ENCODE data around the gene ANKRD23.
A peak's percentile ranks its signal among the peaks of the same experiment; 100 is the strongest.
"Not testable (repeated sequence)": the region's sequence is repeated elsewhere in the genome, so short reads cannot be mapped to it uniquely, and the experiment has no call there.

The ANKRD23 gene

GRCh38 chr2:96813656-96814055 lies 30.2 kb downstream of the ANKRD23 start:
- no peak for DNase-seq

GRCh38 chr2:96811917-96812316 lies 31.9 kb downstream of the ANKRD23 start:
- no peak for DNase-seq

DNA sequence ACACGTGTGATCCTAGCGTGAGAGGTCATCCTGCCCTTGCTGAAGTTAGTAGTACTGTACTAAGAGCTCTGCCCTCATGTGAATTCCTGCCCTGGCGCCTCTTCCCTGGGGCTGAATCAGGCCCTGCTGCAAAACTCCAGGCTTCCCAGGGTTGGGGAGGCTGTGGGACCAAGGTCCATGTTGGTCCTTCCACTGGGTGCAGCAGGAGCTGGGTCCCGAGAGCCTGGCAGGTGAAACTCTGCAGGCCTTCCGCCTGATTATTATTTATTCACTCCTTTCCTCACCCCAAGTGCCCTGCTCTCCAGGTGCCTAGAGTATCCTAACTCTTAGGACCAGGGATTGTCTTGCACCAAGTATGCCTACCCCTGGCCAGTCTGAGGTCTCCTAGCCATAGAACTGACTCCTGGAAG lies 33.0 kb downstream of the ANKRD23 start:
- DNase-seq: no peak

DNA sequence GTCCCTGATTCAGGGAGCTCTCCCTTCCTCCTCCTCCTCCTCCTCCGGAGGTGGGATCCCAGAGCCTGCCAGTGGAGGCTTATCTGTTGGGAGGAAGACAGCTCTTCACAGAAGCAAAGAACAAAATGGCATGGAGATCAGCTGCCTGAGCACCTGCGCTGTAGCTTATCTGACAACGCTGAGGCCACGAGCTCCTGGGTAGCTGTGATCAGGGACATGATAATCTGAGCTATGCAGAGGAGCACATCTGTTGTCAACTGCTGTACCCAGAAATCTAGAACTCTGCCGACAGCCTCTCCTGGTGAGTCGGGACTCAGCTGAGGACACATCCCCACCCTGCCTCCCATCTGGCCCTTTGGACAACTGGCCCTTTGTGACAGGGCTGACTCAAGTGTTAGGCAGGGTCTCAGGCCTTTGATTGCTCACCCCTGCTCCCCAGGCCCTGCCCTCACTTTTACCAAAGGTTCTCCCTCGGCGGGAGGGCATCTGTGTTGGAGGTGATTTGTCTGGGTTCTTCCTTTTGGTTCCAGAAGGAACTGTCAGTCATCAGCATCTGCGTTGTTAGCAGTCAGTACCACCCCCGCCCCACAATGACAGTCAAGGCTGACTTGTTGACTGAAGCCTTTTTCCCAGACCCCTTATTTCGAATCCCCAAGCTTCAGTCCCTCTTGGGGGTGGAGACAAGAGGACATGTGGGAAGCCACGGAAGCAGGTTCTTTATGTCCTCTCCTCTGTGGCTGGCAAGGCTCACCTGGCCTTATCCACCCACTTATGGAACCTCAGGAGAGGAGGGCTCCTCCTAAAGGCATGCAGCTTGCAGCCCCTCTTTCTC lies 33.7 kb downstream of the ANKRD23 start:
- DNase-seq: no peak

- DNase-seq: no peak
Observed at GRCh38 chr2:96809216-96809882, 34.5 kb downstream of the ANKRD23 start.

DNA sequence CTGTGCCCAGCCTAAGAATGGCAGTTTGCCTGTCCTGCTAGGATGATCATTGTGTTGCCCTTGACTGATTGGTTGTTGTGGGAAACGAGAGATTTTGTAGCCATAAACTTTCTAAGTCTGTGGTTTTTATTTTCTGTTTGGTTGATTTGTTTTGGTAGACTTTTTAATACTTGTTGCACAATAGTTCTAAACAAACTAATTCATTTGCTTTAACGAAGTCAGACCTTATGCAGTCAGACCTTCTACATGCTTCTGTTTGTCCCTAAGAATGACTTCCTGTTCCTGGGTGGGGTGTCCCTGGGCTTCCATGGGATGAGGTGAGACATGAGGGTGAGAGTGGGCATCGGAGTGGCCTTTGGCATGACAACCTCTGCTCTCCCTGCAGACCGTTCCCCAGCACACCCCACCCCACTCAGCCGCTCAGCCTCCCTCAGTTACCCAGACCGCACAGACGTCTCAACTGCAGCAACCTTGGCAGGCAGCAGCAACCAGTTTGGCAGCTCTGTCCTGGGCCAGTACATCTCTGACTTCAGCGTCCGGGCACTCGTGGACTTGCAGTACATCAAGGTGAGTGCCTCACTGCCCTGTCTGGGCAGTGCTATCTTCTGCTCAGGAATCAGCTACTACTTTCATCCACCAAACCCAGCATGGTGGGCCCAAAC lies 35.5 kb downstream of the ANKRD23 start:
- DNase-seq: no peak

DNA sequence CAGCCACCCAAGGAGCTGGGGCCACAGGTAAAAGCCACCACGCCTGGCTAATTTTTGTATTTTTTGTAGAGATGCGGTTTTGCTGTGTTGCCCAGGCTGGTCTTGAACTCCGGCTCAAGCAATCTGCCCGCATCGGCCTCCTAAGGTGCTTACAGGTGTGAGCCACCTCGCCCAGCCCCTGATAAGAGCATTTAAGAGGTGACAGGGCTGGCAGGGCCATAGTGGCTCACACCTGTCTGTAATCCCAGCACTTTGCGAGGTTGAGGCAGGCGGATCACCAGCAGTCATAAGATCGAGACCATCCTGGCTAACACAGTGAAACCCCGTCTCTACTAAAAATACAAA lies 36.7 kb downstream of the ANKRD23 start:
- no peak for DNase-seq

- peak; percentile 42 for DNase-seq
Observed at GRCh38 chr2:96806468-96807126, 37.2 kb downstream of the ANKRD23 start.

DNA sequence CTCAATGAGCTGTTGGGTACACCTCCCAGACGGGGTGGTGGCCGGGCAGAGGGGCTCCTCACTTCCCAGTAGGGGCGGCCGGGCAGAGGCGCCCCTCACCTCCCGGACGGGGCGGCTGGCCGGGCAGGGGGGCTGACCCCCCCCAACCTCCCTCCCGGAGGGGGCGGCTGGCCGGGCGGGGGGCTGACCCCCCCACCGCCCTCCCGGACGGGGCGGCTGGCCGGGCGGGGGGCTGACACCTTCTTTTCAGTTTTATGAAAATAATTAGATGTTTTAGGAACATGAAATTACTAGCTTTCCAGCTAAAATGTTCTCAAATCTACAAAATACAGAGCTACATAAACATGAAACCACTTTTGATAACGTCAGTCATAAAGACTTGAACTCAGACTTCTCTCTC lies 37.9 kb downstream of the ANKRD23 start:
- not testable (repeated sequence) for DNase-seq

GRCh38 chr2:96804986-96805385 lies 38.8 kb downstream of the ANKRD23 start:
- no peak for DNase-seq

DNA sequence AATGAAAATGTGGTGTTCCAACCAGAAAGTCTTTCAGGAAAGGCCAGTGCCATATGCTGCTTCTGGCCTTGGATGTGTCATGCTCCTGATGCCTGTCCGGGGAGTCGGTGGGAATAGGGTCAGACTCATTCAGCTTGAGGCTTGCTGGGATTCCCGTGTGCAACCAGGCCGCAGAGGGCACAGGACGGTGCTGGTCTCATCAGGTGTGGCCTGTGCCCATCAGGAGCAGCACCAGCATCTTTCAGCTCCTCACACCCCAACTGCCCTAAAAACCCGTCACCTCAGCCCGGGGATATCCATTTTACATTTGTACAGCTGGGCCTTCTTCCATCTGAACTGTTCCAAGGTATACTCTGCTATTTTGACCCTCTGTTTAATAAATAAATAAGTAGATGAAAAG lies 41.1 kb downstream of the ANKRD23 start:
- no peak for DNase-seq

DNA sequence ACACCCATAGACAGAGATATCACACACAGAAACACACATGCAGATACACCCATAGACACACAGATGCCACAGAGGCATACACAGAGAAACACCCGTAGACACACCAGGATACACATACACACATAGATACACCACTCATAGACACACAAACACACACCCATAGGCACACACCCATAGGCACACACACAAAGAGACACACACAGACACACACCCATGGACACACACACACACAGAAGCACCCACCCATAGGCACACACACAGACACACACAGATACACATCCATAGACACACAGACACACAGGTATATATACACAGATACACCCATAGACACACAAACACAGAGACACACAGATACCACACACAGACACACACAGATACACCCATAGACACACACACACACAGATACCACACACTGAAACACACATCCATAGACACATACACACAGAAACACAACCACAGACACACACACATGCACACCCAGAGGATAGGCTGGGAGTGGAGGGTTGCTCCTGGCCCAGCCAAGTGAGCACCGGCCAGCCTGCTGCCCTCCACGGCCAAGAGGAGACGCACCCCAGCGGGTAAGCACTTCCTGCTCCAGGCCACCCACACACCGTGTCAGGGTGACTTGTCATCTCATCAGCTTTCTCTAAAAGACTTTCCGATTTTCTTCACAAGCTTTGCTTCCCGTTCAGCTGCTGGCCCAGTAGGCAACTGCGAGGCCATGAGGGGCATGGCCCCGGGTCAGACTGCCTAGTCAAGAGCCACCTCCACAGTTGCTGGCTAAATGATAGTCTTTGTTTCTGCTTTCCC lies 41.8 kb downstream of the ANKRD23 start:
- peak; percentile 24 for DNase-seq

DNA sequence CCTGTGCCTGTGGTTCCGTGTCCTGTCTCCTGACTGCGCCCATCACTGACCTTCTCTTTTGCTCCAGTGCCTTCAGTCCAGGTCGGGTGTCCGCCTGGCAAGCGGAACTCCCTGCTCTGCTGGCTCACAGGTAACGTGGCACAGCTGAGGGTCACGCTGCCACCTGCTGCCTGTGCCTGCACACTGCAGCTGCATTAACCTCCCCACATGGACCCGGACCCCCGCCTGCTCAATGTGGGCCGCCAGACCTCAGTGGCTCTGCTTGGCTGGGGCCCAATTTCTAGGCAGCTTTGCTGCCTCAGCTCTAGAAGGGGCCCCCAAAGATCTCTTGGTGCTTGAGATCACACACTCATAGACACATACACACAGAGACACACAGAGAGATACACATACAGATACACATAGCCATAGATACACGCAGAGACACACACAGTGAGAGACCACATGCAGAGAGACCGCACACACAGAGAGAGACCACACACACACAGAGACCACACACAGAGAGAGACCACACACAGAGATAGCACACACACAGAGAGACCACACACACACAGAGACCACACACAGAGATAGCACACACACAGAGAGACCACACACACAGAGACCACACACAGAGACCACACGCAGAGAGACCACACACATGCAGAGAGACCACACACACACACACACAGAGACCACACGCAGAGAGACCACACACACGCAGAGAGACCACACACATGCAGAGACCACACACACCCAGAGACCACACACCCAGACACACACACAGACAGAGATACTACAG lies 42.6 kb downstream of the ANKRD23 start:
- peak; percentile 64 for DNase-seq

GRCh38 chr2:96800061-96801004 lies 43.5 kb downstream of the ANKRD23 start:
- DNase-seq: no peak

DNA sequence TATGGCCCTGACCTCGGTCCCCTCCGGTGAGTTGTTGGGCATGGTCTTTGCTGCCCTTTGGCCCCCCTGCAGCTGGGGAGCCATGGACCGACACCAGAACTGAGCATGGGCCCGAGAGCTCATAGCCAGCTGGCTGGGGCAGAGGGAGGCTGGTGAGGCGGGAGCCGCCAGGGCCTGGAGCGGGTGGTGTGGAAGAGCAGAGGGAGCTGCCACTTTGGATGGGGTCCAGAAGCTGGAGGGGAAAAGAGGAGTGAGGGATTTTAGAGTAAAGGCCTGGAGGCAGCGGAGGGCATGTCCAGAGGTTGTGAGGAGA lies 44.2 kb downstream of the ANKRD23 start:
- DNase-seq: no peak

DNA sequence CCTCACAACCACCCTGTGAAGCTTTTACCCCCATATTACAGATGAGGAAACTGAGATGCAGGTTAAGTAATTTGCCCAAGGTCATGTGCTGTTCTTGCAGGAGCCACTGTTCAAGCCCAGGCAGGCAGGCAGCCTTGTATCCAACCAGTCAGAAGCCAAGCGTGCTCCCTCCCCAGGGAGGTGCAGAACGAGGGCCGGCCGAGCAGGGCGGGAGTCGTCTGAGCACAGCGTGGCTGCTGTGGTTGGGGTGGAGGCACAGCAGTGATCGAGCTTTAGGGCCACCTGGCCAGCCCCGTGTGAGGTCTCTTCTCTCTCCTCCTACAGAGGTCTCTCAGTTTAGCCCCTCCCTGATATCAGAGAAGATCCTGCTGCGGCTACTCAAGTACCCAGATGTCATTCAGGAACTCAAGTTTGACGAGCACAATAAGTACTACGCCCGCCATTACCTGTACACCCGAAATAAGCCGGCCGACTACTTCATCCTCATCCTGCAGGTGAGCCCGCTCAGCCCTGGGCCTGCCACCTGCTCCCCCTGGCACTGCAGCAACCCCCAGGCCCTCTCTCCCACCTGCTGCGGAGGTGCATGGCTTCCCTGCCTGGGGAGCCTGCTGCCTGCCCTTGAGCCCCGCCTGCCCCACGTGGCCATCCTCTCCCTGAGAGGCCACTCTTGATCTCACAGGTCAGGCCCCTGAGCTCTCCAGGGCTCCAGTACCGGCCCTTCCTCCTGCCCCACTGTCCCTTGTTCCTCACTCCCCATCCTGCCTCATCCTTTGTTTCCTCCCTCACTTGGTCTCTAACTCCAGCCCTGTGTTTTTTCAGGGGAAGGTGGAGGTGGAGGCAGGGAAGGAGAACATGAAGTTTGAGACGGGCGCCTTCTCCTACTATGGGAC lies 44.8 kb downstream of the ANKRD23 start:
- no peak for DNase-seq

DNA sequence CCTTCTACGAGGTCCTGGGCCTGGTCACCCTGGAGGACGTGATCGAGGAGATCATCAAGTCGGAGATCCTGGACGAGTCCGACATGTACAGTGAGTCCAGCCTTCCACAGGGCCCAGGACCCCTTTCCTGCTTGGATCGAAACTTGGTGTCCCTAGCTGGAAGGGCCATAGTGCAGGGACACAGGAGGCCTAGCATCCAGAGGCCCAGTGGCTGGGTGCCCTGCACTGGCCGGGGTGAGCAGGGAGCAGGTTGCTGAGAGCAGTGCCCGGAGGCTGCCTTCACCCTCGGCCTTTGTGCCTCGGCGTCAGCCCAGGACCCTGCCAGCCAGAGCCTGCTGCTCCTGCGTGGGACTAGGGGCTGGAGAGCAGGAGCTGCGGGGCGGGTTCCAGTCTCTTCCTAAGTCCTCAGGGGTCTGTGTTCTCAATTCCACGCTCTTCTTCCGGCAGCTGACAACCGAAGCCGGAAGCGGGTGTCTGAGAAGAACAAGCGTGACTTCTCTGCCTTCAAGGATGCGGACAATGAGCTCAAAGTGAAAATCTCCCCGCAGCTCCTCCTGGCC lies 46.7 kb downstream of the ANKRD23 start:
- no peak for DNase-seq

DNA sequence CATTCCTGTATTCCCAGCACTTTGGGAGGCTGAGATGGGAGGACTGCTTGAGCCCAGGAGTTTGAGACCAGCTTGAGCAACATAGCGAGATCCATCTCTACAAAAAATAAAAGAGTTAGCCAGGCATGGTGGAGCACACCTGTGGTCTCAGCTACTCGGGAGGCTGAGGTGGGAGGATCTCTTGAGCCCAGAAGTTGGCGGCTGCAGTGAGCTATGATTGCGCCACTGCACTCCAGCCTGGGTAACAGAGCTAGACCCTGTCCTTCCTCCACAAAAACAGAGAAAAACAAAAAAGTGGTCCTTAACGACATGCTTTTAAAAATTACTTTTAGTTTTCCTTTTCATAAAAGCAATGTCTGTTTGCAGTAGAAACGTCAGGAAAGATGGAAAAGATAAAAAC lies 47.3 kb downstream of the ANKRD23 start:
- DNase-seq: not testable (repeated sequence)

DNA sequence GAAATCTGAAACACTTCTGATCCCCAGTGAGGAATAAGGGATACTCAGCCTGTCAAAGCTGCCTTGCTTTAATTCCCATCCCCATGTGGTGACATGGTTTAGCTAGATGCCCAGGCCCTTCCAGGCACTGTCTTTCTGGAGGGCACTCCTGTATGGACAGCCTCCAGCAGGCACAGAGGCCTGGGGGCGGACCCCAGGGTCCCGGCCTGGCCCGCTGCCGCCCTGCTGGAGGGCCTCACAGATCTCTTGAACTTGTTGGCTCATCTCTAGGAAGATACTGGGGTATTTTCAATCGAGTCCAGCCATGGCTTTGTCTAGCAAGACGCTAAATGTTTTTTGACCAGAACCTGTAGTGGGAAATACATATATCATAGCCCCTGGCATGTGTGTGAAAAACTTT lies 48.7 kb downstream of the ANKRD23 start:
- DNase-seq: no peak

All from CD4-positive, alpha-beta T cell treated with Interleukin-4 for 4 hours (primary cell).